Measurements from ENCODE around the gene ETFA. TPM values are rescaled to one million over a fixed set of nuclear protein-coding genes. Genes with fewer than 3 reads are reported as not detected.
"Not testable (repeated sequence)": the region's sequence is repeated elsewhere in the genome, so short reads cannot be mapped to it uniquely, and the experiment has no call there.

The ETFA gene
- total RNA-seq, 1 donor from 2014 or later = 157 TPM

- H3K9me3 Mint-ChIP-seq = peaks cover 3% of the 10 kb centered on the region
- no peaks in the 10 kb centered on the region for H3K27me3 Mint-ChIP-seq (ENCODE audit: low read depth)
- intact Hi-C loops (cut with micrococcal nuclease) = no loop called here
- H3K36me3 Mint-ChIP-seq (ENCODE audit: low read depth) = peaks cover 30% of the 10 kb centered on the region
- peaks cover 12% of the 10 kb centered on the region for H3K4me1 Mint-ChIP-seq (ENCODE audit: low read depth)
- no peak overlapping the region for H3K27ac Mint-ChIP-seq
- H3K4me3 Mint-ChIP-seq (ENCODE audit: low read depth) = no peak overlapping the region
- DNase-seq (ENCODE audit: low spot score) = no peak
Observed at GRCh38 chr15:76303909-76304308, 7.4 kb downstream of the ETFA start.

- Mint-ChIP-seq H3K27me3 (ENCODE audit: low read depth) (no peaks in the 10 kb centered on the region), H3K4me1 (ENCODE audit: low read depth) (peaks cover 2% of the 10 kb centered on the region), H3K36me3 (ENCODE audit: low read depth) (peaks cover 11% of the 10 kb centered on the region), H3K9me3 (no peaks in the 10 kb centered on the region), H3K4me3 (ENCODE audit: low read depth) (no peak overlapping the region), H3K27ac (no peak overlapping the region)
- DNase-seq (ENCODE audit: low spot score) = no peak
- intact Hi-C loops (cut with micrococcal nuclease) = no loop called here
Observed at GRCh38 chr15:76299786-76300185, 11.5 kb downstream of the ETFA start.

GRCh38 chr15:76298986-76299385 is 12.3 kb downstream of the ETFA start:
- Mint-ChIP-seq H3K9me3 (no peaks in the 10 kb centered on the region), H3K27ac (no peak overlapping the region), H3K36me3 (ENCODE audit: low read depth) (peaks cover 6% of the 10 kb centered on the region), H3K4me3 (ENCODE audit: low read depth) (no peak overlapping the region), H3K27me3 (ENCODE audit: low read depth) (no peaks in the 10 kb centered on the region), H3K4me1 (ENCODE audit: low read depth) (peaks cover 2% of the 10 kb centered on the region)
- no peak for DNase-seq (ENCODE audit: low spot score)
- intact Hi-C loops (cut with micrococcal nuclease) = no loop called here

- H3K36me3 Mint-ChIP-seq (ENCODE audit: low read depth); intact Hi-C loops (cut with micrococcal nuclease); DNase-seq (ENCODE audit: low spot score); H3K4me3 Mint-ChIP-seq (ENCODE audit: low read depth); H3K27ac Mint-ChIP-seq; H3K9me3 Mint-ChIP-seq; H3K27me3 Mint-ChIP-seq (ENCODE audit: low read depth); H3K4me1 Mint-ChIP-seq (ENCODE audit: low read depth): not testable (repeated sequence)
Observed at GRCh38 chr15:76297951-76298350, 13.3 kb downstream of the ETFA start.

- Mint-ChIP-seq H3K36me3 (ENCODE audit: low read depth) (peaks cover 11% of the 10 kb centered on the region), H3K4me3 (ENCODE audit: low read depth) (no peak overlapping the region), H3K27me3 (ENCODE audit: low read depth) (no peaks in the 10 kb centered on the region), H3K27ac (no peak overlapping the region), H3K4me1 (ENCODE audit: low read depth) (peaks cover 9% of the 10 kb centered on the region), H3K9me3 (no peaks in the 10 kb centered on the region)
- intact Hi-C loops (cut with micrococcal nuclease) = no loop called here
- DNase-seq (ENCODE audit: low spot score) = no peak
Observed at GRCh38 chr15:76296849-76297248, 14.4 kb downstream of the ETFA start.

GRCh38 chr15:76294463-76294862 is 16.8 kb downstream of the ETFA start:
- DNase-seq (ENCODE audit: low spot score); intact Hi-C loops (cut with micrococcal nuclease); H3K27me3 Mint-ChIP-seq (ENCODE audit: low read depth); H3K27ac Mint-ChIP-seq; H3K4me1 Mint-ChIP-seq (ENCODE audit: low read depth); H3K4me3 Mint-ChIP-seq (ENCODE audit: low read depth); H3K9me3 Mint-ChIP-seq: not testable (repeated sequence)
- peaks cover 24% of the 10 kb centered on the region for H3K36me3 Mint-ChIP-seq (ENCODE audit: low read depth)

GRCh38 chr15:76293361-76293760 is 17.9 kb downstream of the ETFA start:
- Mint-ChIP-seq H3K27me3 (ENCODE audit: low read depth) (no peaks in the 10 kb centered on the region), H3K4me3 (ENCODE audit: low read depth) (no peak overlapping the region), H3K36me3 (ENCODE audit: low read depth) (peaks cover 25% of the 10 kb centered on the region), H3K9me3 (no peaks in the 10 kb centered on the region), H3K4me1 (ENCODE audit: low read depth) (peaks cover 9% of the 10 kb centered on the region), H3K27ac (peak overlapping the region; percentile 38)
- DNase-seq (ENCODE audit: low spot score) = no peak
- intact Hi-C loops (cut with micrococcal nuclease) = no loop called here

- Mint-ChIP-seq H3K27ac (no peak overlapping the region), H3K4me1 (ENCODE audit: low read depth) (peaks cover 22% of the 10 kb centered on the region), H3K4me3 (ENCODE audit: low read depth) (no peak overlapping the region), H3K9me3 (no peaks in the 10 kb centered on the region), H3K36me3 (ENCODE audit: low read depth) (peaks cover 51% of the 10 kb centered on the region), H3K27me3 (ENCODE audit: low read depth) (no peaks in the 10 kb centered on the region)
- DNase-seq (ENCODE audit: low spot score) = no peak
- intact Hi-C loops (cut with micrococcal nuclease) = no loop called here
Observed at GRCh38 chr15:76289582-76289981, 21.7 kb downstream of the ETFA start.

GRCh38 chr15:76286271-76286879 is 24.9 kb downstream of the ETFA start:
- Mint-ChIP-seq H3K9me3 (no peaks in the 10 kb centered on the region), H3K27me3 (ENCODE audit: low read depth) (no peaks in the 10 kb centered on the region), H3K4me3 (ENCODE audit: low read depth) (peak overlapping the region; percentile 71), H3K36me3 (ENCODE audit: low read depth) (peaks cover 58% of the 10 kb centered on the region), H3K4me1 (ENCODE audit: low read depth) (peaks cover 13% of the 10 kb centered on the region), H3K27ac (peak overlapping the region; percentile 58)
- DNase-seq (ENCODE audit: low spot score) = no peak
- intact Hi-C loops (cut with micrococcal nuclease) = loop anchor here (2.0 kb wide), 1 partner anchor 96 kb away; no protein-coding TSS in a partner anchor

- no peaks in the 10 kb centered on the region for H3K27me3 Mint-ChIP-seq (ENCODE audit: low read depth)
- peaks cover 13% of the 10 kb centered on the region for H3K4me1 Mint-ChIP-seq (ENCODE audit: low read depth)
- intact Hi-C loops (cut with micrococcal nuclease) = no loop called here
- H3K27ac Mint-ChIP-seq = no peak overlapping the region
- H3K36me3 Mint-ChIP-seq (ENCODE audit: low read depth) = peaks cover 61% of the 10 kb centered on the region
- DNase-seq (ENCODE audit: low spot score) = no peak
- no peak overlapping the region for H3K4me3 Mint-ChIP-seq (ENCODE audit: low read depth)
- H3K9me3 Mint-ChIP-seq = no peaks in the 10 kb centered on the region
Observed at GRCh38 chr15:76285241-76285825, 25.9 kb downstream of the ETFA start.

GRCh38 chr15:76282465-76282864 is 28.8 kb downstream of the ETFA start:
- Mint-ChIP-seq H3K9me3 (no peaks in the 10 kb centered on the region), H3K4me3 (ENCODE audit: low read depth) (no peak overlapping the region)

GRCh38 chr15:76278651-76279050 is 32.6 kb downstream of the ETFA start:
- Mint-ChIP-seq H3K27me3 (ENCODE audit: low read depth) (no peaks in the 10 kb centered on the region), H3K27ac (no peak overlapping the region), H3K4me3 (ENCODE audit: low read depth) (no peak overlapping the region), H3K4me1 (ENCODE audit: low read depth) (no peaks in the 10 kb centered on the region), H3K36me3 (ENCODE audit: low read depth) (peaks cover 67% of the 10 kb centered on the region), H3K9me3 (no peaks in the 10 kb centered on the region)
- DNase-seq (ENCODE audit: low spot score) = no peak
- intact Hi-C loops (cut with micrococcal nuclease) = no loop called here

More at GRCh38 chr15:76282465-76282864, 28.8 kb downstream of the ETFA start:
- no peak overlapping the region for H3K27ac Mint-ChIP-seq
- no peak for DNase-seq (ENCODE audit: low spot score)
- intact Hi-C loops (cut with micrococcal nuclease) = no loop called here
- H3K27me3 Mint-ChIP-seq (ENCODE audit: low read depth) = no peaks in the 10 kb centered on the region
- H3K36me3 Mint-ChIP-seq (ENCODE audit: low read depth) = peaks cover 76% of the 10 kb centered on the region
- H3K4me1 Mint-ChIP-seq (ENCODE audit: low read depth) = peaks cover 13% of the 10 kb centered on the region

GRCh38 chr15:76274821-76275220 is 36.4 kb downstream of the ETFA start:
- Mint-ChIP-seq H3K27ac (no peak overlapping the region), H3K9me3 (peaks cover 3% of the 10 kb centered on the region), H3K4me3 (ENCODE audit: low read depth) (no peak overlapping the region), H3K36me3 (ENCODE audit: low read depth) (peaks cover 60% of the 10 kb centered on the region), H3K27me3 (ENCODE audit: low read depth) (no peaks in the 10 kb centered on the region), H3K4me1 (ENCODE audit: low read depth) (no peaks in the 10 kb centered on the region)
- intact Hi-C loops (cut with micrococcal nuclease) = no loop called here
- no peak for DNase-seq (ENCODE audit: low spot score)
